Right ventricle myocardium superior (tissue), 1 donor: ENCODE measurements around the gene OSBPL1A. TPM values are rescaled to one million over a fixed set of nuclear protein-coding genes. Genes with fewer than 3 reads are reported as not detected.

ENCODE experiments used
- ATAC-seq: fragments of 200-7000 bp; cut with Tn5 transposase; one replicate; pipeline ENCODE4 v1.9.1; 2020; ENCODE audit warnings: mild to moderate bottlenecking; ENCODE audit not compliant: poor library complexity
- DNase-seq: peaks from one replicate; pipeline ENCODE4 v3.0.0-alpha.2; 2020
- intact Hi-C: fragments of 100-400 bp; cut with DNase I; formaldehyde crosslinking; loops from one replicate; pipeline ENCODE4 v1.11.2; 2022
- microRNA-seq: library from miRNA; unstranded; fragments of <30 nt; microRNA quantifications from one replicate; pipeline ENCODE4 v1.2.0, GENCODE V29; 2020
- total RNA-seq: library from RNA; stranded (reverse); fragmentation: NEBNext Ultra II Directional; extraction: Animal tissue kit (Norgen Biotek cat#: 25700); gene quantifications from one replicate; pipeline ENCODE4 v1.2.1, GENCODE V29; 2021
- donor health status: DM: no; HTN: yes; CAD: no; lungs with severe emphysema.

The OSBPL1A gene
- total RNA-seq, 1 donor from 2014 or later, result 79.9 TPM

- no peak for DNase-seq
- intact Hi-C loops, result no loop called here
- ATAC-seq, result no peak
Measured at GRCh38 chr18:24120676-24121075, 276.9 kb downstream of the OSBPL1A start.

GRCh38 chr18:24118750-24119577 lies 278.7 kb downstream of the OSBPL1A start:
- ATAC-seq (peak; percentile 88), DNase-seq (peak; percentile 69)
- intact Hi-C loops, result loop anchor here (10.0 kb wide), 2 partner anchors 154 to 194 kb away; no protein-coding TSS in a partner anchor

- DNase-seq (no peak), ATAC-seq (no peak)
- intact Hi-C loops, result loop anchor here (10.0 kb wide), 2 partner anchors 151 to 191 kb away; no protein-coding TSS in a partner anchor
Measured at GRCh38 chr18:24115628-24116027, 282.0 kb downstream of the OSBPL1A start.

- intact Hi-C loops, result loop anchor here (10.0 kb wide), 2 partner anchors 150 to 190 kb away; no protein-coding TSS in a partner anchor
- ATAC-seq (no peak), DNase-seq (no peak)
Measured at GRCh38 chr18:24114924-24115549, 282.6 kb downstream of the OSBPL1A start.

GRCh38 chr18:24112874-24113615 lies 284.6 kb downstream of the OSBPL1A start:
- ATAC-seq (no peak), DNase-seq (no peak)
- intact Hi-C loops, result loop anchor here (10.0 kb wide), 2 partner anchors 148 to 188 kb away; no protein-coding TSS in a partner anchor

GRCh38 chr18:24112464-24112863 lies 285.2 kb downstream of the OSBPL1A start:
- DNase-seq (no peak), ATAC-seq (no peak)
- intact Hi-C loops, result loop anchor here (10.0 kb wide), 2 partner anchors 148 to 188 kb away; no protein-coding TSS in a partner anchor

Small RNA genes lying within 50 kb of the gene (microRNA-seq; reads per million reads assigned to microRNA genes)
- not detected for gene MIR320C2

Other genes starting within 250 kb of the OSBPL1A start
- gene IMPACT, start 28.8 kb upstream of the OSBPL1A start, total RNA-seq, result 17.5 TPM
- not detected for gene HRH4, start 62.8 kb upstream of the OSBPL1A start, total RNA-seq